Heart right ventricle (tissue), 16 donors: ENCODE data around the gene PLCB1. TPM values are rescaled to one million over a fixed set of nuclear protein-coding genes. Genes with fewer than 3 reads are reported as not detected.

Source experiments
- ATAC-seq, 8 donors: fragments of 200-7000 bp; cut with Tn5 transposase; one replicate each; pipeline ENCODE4 v1.9.1; 2020; ENCODE audit warnings: mild to moderate bottlenecking in 8 of 8, moderate library complexity in 8 of 8, moderate number of reproducible peaks in 1 of 8
- DNase-seq, 2 donors: peaks; one replicate each; pipeline ENCODE4 v3.0.0-alpha.2; 2020
- H3K27ac ChIP-seq, 10 donors: fragments of 200-600 bp; sonication (generic) in 2 of 10; one replicate each; pipeline versions ENCODE4 v1.5.0 to v1.8.0; 2020 to 2022; ENCODE audit warnings: mild to moderate bottlenecking in 3 of 10
- H3K27me3 ChIP-seq, 7 donors: fragments of 200-600 bp; one replicate each; pipeline ENCODE4 v1.8.0; 2021 to 2022; ENCODE audit warnings: mild to moderate bottlenecking in 2 of 7
- H3K36me3 ChIP-seq, 9 donors: fragments of 200-600 bp; sonication (generic) in 1 of 9; one replicate each; pipeline versions ENCODE4 v1.5.0 to v1.8.0; 2020 to 2022; ENCODE audit warnings: mild to moderate bottlenecking in 2 of 9
- H3K4me1 ChIP-seq, 9 donors: fragments of 200-600 bp; sonication (generic) in 1 of 9; one replicate each; pipeline versions ENCODE4 v1.5.0 to v1.8.0; 2020 to 2022; ENCODE audit warnings: mild to moderate bottlenecking in 4 of 9
- H3K4me3 ChIP-seq, 10 donors: fragments of 200-600 bp; sonication (generic) in 2 of 10; one replicate each; pipeline versions ENCODE4 v1.5.0 to v1.8.0; 2020 to 2022; ENCODE audit warnings: mild to moderate bottlenecking in 7 of 10, moderate library complexity in 2 of 10
- H3K9me3 ChIP-seq, 11 donors: fragments of 200-600 bp in 10 of 11; sonication (generic) in 2 of 11; one replicate each; pipeline versions ENCODE4 v1.5.0 to v1.8.0; 2013 to 2022; ENCODE audit warnings: mild to moderate bottlenecking in 2 of 11, control low read depth in 1 of 11, moderate library complexity in 1 of 11
- WGBS, 2 donors: extraction: QIAGEN DNeasy Blood & Tissue Kit; methylation state at CpG; one replicate each; pipeline ENCODE4 v1.1.7; 2013; ENCODE audit warnings: inconsistent platforms in 1 of 2; 5-methylcytosine and 5-hydroxymethylcytosine counted together
- intact Hi-C, 10 donors: fragments of 100-400 bp; cut with DNase I; formaldehyde crosslinking; loops; one replicate each; pipeline versions ENCODE4 v1.11.1 to v1.14.2; 2022
- polyA plus RNA-seq, 2 donors: library from polyadenylated mRNA; stranded (reverse); fragments of 200-250 nt; gene quantifications; one replicate each; pipeline ENCODE4 v1.2.3, GENCODE V29; 2013
- total RNA-seq, 10 donors: library from RNA; stranded (reverse); fragmentation: NEBNext Ultra II Directional in 3 of 10; extraction: Animal tissue kit (Norgen Biotek cat#: 25700) in 3 of 10; gene quantifications; one replicate each; pipeline versions ENCODE4 v1.2.1 to v1.2.4, GENCODE V29; 2021 to 2023
- TF ChIP-seq, protein P1 (sequence below), 9 donors: fragments of 200-600 bp; sonication (generic) in 2 of 9; IDR thresholded peaks; one replicate each; pipeline versions ENCODE4 v1.5.0 to v1.8.0; 2021 to 2022; ENCODE audit warnings: antibody characterized with exemption in 9 of 9, mild to moderate bottlenecking in 5 of 9, moderate library complexity in 1 of 9
- donor health status: Arrhythmogenic right ventricular cardiomyopathy.
- donor health status: ischemic (EF 13 %, LVEDD 7.1; RV severe dilation, severe dysfunction).
- donor health status: healthy with polysubstance abuse.
- donor health status: DM: no; HTN: yes; CAD: no.
- donor health status: DM: no; HTN: no; CAD: no.
- donor health status: ischemic (EF 25% LVEDD 6.9; RV normal size, moderate dysfunction).
- donor health status: ischemic (EF 25% LVEDD 5.7; RV mildly dilated, moderate dysfunction).
- donor health status: healthy.
- donor health status: DM: yes; HTN: yes; CAD: no.
- donor health status: Ischemic cardiomyopathy.
- donor health status: ischemic (EF 35%, LVEDD 5.7; RV mildly dilated, moderate dysfunction).
- donor health status: nonischemic (EF 11% LVEDD 7.7; RV severe dilation, severe dysfunction).
- donor health status: DM: yes; HTN: yes; CAD: no.
- donor health status: PGD.
- donor health status: ischemic (EF 29% LVEDD 5.4; RV normal size, mild dysfunction).
- donor health status: nonischemic (EF 23%, LVEDD 6.1; RV moderate dilation, normal function).

PLCB1 gene
- total and polyA plus RNA-seq, 12 donors, result 2.2 to 12.7 (median 7.1) TPM

DNA sequence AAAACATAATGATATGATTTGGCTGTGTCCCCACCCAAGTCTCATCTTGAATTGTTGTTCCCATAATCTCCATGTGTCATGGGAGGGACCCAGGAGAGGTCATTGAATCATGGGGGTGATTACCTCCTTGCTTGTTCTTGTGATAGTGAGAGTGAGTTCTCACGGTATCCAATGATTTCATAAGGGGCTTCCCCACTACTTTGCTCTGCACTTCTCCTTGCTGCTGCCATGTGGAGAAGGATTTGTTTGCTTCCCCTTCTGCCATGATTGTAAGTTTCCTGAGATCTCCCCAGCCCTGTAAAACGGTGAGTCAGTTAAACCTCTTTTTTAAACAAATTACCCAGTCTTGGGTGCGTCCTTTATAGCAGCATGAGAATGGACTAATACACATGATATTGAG lies 780.0 kb downstream of the PLCB1 start:
- Histone ChIP-seq H3K36me3 (no peaks in the 10 kb centered on the region), H3K4me3 (no peak overlapping the region), H3K27ac (no peak overlapping the region), H3K4me1 (no peaks in the 10 kb centered on the region), H3K27me3 (no peaks in the 10 kb centered on the region), H3K9me3 (peaks cover 0 to 11% (median 0%) of the 10 kb centered on the region in 11 donors)
- ATAC-seq (no peak), DNase-seq (no peak)
- TF ChIP-seq, protein P1, sequence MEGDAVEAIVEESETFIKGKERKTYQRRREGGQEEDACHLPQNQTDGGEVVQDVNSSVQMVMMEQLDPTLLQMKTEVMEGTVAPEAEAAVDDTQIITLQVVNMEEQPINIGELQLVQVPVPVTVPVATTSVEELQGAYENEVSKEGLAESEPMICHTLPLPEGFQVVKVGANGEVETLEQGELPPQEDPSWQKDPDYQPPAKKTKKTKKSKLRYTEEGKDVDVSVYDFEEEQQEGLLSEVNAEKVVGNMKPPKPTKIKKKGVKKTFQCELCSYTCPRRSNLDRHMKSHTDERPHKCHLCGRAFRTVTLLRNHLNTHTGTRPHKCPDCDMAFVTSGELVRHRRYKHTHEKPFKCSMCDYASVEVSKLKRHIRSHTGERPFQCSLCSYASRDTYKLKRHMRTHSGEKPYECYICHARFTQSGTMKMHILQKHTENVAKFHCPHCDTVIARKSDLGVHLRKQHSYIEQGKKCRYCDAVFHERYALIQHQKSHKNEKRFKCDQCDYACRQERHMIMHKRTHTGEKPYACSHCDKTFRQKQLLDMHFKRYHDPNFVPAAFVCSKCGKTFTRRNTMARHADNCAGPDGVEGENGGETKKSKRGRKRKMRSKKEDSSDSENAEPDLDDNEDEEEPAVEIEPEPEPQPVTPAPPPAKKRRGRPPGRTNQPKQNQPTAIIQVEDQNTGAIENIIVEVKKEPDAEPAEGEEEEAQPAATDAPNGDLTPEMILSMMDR (IDR thresholded peaks at IDR 0.05), result no peak
- intact Hi-C loops, result no loop called here
- 83 to 87% methylated on average over 3 of the region's 3 CpGs for WGBS, 2 donors

- DNase-seq (no peak), ATAC-seq (no peak)
- TF ChIP-seq, protein P1 (IDR thresholded peaks at IDR 0.05), result no peak
- H3K4me3 ChIP-seq, result no peak overlapping the region
- no peaks in the 10 kb centered on the region for H3K36me3 ChIP-seq
- intact Hi-C loops, result no loop called here
- H3K27ac ChIP-seq, result no peak overlapping the region
- no peaks in the 10 kb centered on the region for H3K4me1 ChIP-seq
- peaks cover 0 to 11% (median 0%) of the 10 kb centered on the region in 11 donors for H3K9me3 ChIP-seq
- H3K27me3 ChIP-seq, result no peaks in the 10 kb centered on the region
- 67 to 77% methylated on average over 3 of the region's 3 CpGs for WGBS, 2 donors
Measured at GRCh38 chr20:8912731-8913130, 780.7 kb downstream of the PLCB1 start.

DNA sequence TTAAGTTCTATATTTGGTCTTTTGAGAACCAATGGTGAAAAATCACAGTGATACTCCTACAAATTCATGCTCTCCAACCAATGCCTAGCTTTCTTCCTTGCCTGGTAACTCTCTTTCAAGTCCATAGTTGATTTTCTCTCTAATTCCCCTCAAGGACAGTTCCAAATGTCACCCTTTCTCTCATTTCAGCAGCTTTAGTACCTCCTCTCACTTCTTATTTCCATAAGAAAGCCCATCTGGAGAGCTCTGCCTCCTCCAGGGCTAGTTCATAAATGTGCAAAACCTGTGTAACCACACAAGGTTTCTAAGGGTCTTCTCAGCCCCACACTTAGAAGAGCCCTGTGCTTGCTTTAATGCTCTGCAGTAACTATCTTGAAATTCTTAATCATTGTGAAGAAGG lies 781.4 kb downstream of the PLCB1 start:
- no peak for ATAC-seq

DNA sequence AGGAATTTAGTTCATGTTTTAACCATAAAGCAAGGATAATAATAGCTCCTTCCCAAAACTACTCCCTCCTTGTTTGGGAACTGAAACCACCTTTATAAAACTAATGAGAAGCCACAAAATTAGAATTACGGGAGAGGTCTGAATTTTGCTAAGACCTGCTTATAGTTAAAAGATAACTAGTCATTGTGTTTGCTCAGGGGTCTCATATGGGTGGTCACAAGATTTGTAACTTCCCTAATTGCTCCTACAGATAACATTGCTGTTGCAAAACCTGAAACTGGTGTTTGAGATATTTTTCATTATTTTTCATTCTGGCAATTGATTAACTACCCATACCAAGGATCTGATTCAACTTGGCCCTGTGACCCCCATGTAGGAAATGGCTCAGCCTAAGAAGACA lies 782.4 kb downstream of the PLCB1 start:
- no peaks in the 10 kb centered on the region for H3K4me1 ChIP-seq
- H3K4me3 ChIP-seq, result no peak overlapping the region
- peaks cover 0 to 11% (median 0%) of the 10 kb centered on the region in 11 donors for H3K9me3 ChIP-seq
- TF ChIP-seq, protein P1 (IDR thresholded peaks at IDR 0.05), result no peak
- no peak for DNase-seq
- H3K27me3 ChIP-seq, result no peaks in the 10 kb centered on the region
- no peaks in the 10 kb centered on the region for H3K36me3 ChIP-seq
- 92 to 95% methylated on average over 1 of the region's 1 CpG for WGBS, 2 donors
- no peak for ATAC-seq
- intact Hi-C loops, result no loop called here
- H3K27ac ChIP-seq, result no peak overlapping the region

More for the DNA sequence above, 781.4 kb downstream of the PLCB1 start:
- no peak for DNase-seq
- TF ChIP-seq, protein P1 (IDR thresholded peaks at IDR 0.05), result no peak
- Histone ChIP-seq H3K4me1 (no peaks in the 10 kb centered on the region), H3K27me3 (no peaks in the 10 kb centered on the region), H3K4me3 (no peak overlapping the region), H3K36me3 (no peaks in the 10 kb centered on the region), H3K9me3 (peaks cover 0 to 11% (median 0%) of the 10 kb centered on the region in 11 donors), H3K27ac (no peak overlapping the region)
- intact Hi-C loops, result no loop called here
